Measurements from ENCODE around the gene ACSS1.

ACSS1 gene

DNA sequence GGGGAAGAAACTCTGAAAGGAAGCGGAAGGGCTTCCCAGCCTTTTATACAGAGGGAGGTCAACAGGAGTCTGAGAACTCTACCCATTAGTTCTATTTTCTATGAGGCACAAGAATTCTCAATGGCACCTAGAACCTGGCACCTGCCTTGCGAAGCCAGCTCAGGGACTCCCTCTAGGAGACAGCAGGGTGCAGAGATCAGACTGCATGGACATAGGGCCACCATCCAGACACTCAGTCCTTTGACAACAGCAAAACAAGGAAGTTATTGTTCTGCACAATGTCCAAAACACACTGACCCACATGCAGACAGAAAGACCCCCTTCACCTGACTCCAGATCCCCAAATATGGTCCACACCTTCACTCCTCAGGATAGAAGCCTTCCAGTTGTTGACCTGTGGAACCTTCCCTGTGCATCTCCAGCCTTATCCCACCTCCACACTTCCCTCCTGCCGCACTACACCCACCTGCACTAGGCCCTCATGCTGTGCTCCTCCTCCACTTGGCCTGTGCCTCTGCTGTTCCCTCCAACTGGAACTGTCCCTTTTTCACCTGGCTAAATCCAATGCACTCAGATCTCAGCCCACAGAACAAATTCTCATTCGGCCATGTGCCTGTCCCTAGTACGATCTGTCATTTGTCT lies 27.8 kb downstream of the ACSS1 start:
- no peak for DNase-seq

DNA sequence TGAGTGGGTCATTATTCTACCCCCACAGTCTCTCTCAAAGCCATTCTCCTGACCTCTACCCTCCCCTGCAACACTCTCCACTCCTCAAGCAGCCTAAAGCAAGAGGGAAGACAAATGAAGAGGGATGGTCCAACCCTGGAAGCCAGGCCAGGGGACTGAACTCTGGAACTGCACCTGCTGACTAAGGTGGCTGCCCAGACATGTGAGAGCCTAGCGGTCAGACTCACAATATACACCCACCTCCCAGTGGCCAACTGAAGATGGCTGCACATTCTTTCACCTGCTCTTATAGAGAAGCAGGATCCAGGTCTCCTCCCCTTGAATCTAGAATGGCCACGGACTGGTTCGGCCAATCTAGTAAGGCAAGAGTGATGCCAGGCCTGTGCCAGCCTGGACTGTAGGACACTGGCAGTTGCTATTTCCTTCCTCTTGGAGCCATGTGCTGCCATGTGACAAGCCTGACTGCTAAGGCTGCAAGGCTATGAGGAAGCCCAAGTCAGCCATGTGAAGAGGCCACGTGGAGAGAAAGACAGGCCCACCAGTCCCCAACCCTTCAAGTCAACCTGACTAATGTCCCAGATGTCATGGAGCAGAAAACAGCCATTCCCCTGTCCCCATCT lies 31.8 kb downstream of the ACSS1 start:
- no peak for DNase-seq

DNA sequence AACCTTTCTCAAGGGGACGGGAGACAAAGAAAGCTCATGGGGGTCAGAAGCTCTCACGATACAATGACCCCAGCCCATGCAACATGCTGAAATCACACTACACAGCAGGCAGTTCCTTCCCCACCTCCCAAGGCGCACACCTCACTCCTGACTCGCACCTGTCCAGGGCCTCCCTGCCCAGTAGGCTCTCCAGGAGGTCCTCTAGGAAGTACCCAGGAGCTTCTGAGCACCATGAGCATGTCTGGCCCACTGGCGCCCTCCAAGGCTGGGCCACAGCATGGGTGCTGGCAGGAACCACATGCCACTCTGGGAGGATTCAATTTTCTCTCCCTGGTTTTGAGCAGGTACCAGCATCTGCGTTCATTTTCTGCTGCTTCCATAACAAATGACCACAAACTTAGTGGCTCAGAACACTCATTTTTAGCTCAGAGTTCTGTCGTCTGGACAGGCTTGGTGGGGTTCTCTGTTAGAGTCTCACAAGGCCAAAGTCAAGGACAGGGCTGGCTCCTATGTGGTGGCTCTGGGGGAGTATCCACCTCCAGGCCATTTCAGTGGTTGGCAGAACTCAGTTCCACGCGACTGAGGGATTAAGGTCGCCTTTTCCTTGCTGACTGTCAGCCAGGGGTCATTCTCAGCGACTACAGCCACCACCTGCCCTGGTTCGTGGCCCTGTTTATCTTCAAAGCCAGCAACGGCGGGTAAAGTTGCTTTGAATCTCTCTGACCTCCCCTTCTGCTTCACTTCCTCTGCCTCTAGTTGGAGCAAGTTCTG lies 32.7 kb downstream of the ACSS1 start:
- no peak for DNase-seq

DNA sequence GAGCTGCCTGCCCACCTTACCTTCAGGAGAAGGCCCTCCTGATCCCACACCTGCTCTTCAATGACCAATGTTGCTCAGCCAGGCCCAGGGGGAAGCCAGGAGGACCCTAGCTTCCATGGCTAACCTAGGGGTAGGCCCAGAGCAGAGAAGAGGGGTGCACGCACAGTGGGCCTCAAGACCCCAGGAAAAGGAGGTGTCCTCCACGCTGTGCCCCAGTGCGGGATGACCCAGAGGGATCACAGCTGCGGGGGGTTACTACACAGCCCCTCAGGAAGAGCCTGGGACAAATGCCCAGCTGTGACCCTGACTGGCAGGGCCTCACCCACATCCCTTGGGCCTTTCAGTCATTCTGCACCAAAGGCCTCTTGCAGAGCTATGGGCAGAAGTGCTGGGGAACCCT lies 33.8 kb downstream of the ACSS1 start:
- DNase-seq, result no peak

DNA sequence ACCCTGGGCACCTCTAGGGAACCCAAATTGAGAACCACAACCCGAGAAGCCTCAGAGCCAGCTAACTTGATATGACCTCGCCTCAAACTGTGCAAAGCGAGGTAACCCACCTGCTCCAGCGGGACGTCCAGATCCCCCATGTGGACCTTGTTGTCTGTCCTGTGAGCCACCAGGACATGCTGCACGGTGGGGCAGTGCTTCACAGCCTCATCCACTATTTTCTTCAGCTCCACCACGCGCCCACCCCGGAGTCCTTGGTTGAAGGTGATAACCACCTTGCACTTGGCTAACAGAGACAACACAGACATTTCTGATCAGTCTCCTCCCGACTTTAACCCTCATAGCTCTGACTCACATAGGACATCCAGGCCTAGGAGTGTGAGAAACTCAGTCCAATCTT lies 34.6 kb downstream of the ACSS1 start:
- no peak for DNase-seq

DNA sequence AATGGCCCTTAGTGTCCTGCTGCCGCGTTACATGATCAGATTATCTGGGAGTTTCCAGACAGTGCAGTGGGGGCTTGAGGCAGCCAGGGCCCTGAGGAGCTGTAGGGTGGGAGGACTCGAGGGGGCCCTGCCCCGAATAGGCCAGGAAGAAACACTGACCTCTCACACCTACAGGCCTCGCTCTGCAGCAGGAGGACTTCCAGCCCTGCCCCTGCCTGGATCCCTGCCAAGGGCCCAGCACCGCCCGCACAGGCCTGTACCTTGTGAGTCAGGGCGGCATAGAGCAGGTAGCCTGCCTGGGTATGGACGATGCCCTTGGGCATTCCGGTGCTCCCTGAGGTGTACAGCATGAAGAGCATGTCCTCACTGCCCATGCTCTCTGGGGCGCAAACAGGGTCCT lies 35.3 kb downstream of the ACSS1 start:
- DNase-seq, result no peak

DNA sequence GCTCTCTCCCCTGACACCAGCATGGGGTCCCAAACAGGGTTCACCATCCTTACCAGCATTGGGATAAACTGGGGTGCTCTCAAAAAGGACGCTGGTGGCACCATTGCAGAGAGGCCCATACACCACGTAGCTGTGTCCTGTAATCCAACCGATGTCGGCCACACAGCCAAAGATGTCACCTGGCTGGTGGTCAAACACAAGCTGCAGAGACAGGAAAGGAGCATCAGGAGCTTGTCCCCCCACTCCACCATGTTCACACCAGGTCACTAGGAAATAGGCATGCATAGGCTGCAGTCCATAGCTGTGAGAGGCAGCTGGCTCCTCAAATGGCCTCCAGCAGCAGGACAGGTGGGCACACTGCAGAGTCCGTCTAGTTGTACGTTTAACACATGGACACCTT lies 36.6 kb downstream of the ACSS1 start:
- no peak for DNase-seq

DNA sequence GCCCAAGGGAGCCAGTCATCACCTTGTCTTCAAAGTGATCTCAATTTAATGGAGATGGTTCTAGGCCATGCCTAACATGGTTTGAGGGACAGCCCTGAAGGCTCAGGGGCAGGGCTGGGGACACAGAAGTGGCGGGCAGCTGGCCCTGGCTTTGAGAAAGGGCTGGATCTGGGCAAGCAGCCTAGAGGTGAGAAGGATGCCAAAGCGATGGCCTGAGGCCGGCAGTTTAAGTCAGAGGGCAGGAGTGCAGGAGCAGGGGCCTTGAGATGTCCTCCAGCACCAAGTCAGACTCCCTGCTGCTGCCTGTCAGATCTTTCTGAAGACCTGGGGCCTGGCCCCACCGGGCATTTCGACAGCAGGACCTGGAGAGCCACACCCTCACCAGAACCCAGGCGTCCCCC lies 37.0 kb downstream of the ACSS1 start:
- DNase-seq, result no peak

DNA sequence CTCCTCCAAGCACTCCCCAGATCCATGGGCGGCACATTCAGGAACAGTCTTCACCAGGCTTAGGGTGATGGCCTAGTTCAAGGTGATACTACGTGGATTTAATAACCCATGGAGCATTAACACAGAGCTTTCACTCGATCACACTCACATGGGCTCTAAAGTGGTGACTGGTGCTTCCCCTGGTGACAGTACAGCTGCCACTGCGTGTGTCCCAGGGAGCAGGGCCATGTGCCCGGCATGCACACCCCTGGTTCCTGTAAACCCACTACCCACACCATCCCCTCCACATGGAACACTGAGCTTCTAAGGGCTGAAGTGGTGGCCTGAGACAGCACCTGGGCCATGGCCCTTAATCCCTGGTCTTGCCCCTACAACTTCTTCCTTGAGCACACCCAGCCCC lies 37.6 kb downstream of the ACSS1 start:
- DNase-seq, result no peak

DNA sequence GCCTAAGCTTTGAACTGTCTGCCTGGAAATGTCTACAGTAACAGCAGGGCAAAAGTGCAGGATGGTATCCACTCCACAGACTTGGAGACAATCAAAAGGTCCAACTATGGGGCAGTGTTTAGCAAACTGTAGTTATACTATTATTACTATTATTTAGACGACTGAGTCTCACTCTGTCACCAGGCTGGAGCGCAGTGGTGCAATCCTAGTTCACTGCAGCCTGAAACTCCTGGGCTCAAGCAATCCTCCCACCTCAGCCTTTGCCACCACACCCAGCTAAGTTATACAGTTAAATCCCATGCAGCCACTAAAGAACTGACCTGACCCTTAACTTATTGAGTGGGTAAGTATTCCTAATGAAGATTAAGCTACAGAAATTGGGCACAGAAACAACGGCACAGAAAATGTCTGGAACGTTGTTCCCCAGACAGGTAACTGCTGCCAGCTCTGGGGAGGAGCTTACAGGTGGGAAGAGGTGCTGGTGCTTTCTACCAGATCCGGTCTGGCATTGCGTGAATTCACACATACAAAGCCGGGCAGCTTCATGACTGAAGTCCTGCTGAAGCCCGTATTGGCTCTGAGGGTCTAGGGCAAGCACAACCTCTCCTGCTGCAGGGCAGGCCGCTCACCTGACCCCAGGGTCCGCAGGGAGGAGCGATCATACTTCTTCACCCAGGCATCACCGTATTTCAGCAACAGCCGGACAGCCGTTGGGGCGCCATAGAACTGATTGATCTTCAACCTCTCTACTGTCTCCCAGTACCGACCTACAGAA lies 38.4 kb downstream of the ACSS1 start:
- DNase-seq, result no peak

DNA sequence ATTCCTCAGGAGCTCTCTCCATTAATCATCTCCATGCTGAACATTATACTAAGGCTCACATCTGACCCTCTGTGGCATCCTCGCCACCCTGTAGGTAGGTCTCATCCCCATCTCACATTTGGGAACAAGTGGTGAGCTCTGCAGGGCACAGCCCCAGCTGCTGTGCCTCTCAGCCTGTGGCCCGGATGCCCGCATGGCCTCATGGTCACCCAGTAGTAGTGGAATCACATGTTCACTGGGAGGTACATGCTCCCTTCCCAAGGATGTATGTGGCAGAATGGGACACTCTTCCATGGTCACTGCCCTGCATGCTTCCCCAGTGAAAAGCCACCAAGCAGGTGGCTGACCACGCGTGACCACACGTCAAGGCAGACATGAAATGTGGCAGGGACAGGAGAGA lies 39.1 kb downstream of the ACSS1 start:
- no peak for DNase-seq

DNA sequence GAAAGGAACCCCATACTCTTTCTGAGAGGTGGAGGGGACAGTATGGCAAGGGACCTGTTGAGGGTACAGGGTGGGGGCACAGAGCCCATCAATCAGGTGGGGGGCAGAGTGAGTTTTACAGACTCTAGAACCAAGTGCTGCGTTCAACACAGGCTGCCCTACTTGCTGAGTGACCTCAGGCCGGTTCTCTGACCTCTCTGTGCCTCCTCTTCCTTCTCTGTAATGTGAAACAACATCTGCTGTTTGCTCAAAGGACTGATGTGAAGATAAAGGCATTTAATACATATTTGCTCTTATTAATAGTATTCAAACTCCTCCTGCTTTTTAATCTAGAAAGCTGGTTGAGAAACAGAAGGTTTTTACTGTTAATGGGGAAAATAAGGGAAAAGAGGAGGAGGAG lies 39.5 kb downstream of the ACSS1 start:
- no peak for DNase-seq

DNA sequence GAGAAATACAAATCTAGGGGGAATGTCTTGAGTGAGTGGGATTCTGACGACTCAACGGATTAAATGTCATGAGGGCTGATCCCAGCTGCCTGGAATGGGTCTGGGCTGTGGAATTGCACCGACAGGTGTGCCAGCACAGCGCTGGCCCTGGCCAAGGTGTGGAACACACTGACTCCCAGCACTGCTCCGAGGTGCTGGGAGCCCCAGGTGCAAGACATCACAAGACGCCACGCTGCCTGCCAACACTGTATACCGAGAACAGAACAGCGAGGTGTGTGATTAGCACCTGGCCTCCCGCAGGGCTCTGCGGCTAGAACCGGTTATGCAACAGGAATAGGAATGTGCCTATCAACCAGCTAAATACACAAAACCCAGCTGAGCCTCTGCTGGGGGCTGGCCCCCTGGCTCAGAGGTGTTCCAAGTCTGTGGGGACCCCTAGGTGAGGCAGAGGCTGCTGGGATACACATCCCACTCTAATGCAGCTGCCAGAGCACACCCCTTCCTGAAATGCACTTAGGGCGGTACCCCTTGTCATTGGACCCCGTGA lies 40.6 kb downstream of the ACSS1 start:
- DNase-seq, result peak; percentile 94

DNA sequence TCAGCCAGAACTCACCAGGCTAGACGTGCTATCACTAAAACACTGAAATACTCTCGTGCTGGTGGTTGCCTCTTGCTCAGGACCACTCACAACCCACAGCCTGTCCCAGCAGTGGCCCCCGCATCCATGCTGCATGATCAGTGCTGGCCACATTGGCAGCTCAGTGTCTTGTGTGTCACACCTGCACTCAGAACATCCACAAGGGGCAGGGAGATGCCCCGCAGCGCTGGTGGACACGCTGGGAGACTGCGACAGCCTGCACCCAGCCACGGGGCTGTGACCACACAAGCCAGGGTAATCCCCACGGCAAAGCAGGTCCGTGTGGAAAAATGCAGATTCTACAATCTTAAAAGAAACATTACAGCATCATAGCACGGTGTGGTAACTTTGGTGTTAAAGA lies 41.5 kb downstream of the ACSS1 start:
- no peak for DNase-seq

DNA sequence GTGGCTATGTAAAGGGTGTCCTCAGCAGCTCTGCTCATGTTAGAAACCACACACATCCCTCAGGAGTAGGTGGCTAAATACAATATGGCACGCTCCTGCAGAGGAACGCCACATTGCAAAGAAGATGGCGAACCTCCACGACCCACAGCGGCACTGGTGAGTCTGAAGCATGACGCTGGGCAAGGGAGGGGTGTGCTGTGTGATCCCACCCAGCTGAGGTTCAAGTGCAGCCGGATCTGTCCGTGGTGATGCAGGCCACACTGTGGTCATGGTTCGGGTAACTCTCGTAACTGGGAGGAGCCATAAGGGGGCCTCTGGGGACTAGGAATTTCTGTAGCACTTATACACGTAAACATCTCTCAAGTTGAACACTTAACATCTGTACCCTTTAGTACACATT lies 42.0 kb downstream of the ACSS1 start:
- no peak for DNase-seq

DNA sequence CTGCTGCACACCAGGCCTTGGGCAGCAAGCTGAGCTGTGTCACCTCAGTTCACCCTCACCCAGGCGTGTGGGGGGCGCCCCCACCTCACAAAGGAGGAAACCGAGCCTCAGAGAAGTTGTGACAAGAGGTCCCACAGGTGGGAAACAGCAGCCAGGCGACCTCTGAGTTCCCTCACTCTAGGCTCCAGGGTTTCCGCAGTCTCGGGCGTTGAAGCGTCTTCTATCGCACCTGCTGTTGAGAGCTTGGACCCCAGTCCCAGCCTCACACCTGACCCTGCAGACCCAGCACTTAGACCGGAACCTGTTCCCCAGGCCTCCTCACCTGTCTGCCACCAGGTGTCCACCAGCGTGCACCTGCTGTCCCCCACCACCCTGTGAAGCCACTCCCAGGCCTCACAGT lies 43.1 kb downstream of the ACSS1 start:
- no peak for DNase-seq

DNA sequence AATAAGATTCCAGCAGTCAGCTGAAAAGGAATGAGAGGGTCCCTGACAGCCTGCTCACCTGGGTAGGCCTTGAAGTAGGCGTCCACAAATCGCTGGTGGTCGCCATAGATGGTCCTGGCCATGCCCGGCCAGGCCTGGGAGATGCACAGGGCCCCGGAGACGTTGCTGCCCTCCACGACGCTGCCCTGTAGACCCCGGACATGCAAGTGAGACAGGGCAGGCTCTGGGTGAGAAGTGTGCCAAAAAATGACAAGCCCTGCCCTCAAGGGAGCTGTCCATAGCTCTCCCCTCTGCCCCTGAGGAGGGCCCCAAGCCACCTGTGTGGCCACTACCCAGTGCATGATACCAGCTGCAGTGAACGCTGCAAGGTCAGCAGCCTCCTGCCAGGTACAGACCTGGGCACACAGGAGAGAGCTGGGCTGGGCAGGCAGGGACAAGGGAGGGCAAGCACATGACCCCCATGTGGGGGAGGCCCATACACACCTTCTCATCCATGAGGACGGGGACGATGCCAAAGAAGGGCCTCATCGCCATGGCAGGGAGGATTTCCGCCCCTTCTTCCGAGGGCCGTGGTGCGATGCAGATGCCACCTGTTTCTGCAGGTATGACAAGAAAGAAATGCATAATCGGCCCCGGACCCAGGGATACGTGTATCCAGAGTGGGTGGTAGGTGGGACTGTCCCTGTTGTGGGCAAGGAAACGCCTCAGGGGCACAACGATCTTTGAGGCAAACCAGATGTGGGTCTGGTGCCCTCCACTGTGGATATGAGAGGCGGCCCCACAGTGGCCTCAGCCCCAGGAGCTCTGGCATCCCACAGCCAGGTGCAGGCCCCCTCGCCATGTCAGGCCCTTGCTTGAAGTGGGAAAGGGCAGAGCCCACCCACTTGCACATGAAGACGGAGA lies 44.2 kb downstream of the ACSS1 start:
- no peak for DNase-seq

DNA sequence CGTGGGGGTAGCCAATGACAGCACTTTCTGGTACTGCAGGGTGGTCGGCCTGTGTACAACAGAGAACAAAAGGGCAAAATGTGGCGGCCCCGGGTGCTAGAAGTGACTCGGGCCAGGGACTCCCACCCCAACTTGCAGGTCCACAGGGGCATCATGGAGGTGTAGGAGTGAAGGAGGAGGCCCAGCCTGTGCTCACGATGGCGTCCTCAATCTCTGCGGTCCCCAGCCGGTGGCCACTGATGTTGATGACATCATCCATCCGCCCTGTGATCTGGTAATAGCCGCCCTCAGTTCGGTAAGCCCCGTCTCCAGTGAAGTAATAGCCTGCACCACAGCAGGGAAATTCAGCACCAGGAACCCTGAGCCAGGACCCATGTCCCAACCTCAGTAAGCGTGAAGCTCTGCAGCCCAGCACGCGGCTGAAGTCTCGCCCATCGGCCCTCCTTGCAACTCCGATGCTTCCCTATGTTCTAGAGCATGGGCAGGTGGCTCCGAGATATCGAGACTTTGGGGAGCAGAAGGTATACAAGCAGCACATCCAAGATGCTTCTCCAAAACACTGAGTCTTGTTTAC lies 45.2 kb downstream of the ACSS1 start:
- DNase-seq, result no peak

DNA sequence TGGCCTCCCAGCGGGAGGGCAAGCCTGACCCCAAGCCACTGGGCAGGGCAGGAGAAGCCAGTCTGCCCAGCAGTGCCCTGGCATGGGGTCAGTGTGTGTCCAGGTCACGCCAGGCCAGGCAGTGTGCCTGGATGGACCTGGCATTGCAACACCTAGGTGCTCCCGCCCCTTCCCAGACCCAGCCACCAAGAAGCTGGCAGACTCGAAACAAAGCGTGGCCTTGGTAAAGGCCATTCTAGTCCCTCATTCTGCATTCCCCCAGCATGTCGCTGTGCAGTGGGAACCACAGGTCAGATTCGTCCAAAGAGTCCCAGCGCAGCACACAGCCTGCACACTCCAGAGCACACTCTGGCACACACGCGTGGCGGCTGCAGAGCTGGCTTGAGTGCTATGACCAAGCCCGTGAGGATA lies 46.1 kb downstream of the ACSS1 start:
- no peak for DNase-seq

DNA sequence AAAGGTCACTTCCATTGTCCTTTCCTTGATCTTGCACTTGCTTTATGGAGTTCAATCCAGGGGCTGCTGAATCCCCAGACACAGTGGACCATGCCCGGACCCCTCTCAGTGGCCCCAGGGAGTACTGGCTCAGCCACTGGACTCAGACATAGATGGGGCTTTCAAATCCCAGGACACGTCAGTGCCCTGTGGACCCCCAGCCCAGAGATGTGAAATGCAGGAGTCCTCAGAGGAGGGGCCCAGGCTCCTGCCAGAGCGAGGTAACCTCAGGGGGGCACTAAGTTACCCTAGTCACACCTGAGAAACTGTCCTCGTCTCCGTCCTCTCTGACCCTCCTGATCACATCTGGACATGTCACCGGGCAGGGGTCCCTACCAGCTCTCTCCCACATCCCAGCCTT lies 46.7 kb downstream of the ACSS1 start:
- no peak for DNase-seq

DNA sequence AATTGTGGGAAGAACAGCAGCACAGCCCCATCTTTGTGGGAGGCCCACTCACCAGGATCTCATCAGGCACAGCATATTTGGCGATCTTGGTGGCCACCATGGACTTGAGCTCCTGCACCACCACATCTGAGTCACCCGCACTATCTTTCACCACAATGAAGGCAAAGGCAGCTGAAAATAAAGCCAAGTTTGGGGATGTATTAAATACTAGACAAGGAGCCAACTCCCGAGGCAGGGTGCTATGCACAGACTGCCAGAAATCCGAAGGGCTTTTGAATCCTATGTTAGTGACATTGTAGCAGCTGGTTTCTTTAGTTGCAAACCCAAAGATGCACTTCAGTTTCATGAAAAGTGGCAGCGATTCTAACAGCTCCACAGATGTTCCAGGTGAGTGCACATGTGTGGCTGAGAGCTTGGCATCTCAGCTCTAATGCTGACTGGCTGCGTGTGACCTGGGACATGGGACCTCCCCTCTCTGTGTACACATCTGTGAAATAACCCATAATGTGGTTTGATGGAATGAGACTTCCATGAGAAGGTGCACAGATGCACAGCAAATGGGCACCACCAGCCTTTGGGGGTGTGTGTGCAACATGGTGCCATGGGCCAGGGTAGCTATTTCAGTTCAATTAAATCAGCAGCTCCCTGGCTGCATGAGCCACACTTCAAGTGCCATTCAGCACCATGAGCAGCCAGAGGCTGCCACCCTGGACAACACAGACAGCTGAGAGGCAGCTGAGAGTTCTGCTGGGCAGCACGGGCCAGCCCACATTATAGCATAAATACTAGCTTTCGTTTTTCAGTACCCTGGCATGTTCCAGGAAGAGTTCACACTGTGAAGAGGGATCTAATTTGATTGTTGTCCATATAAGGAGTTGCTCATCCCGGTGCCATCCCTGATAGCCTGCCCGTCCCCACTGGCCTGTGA lies 48.5 kb downstream of the ACSS1 start:
- no peak for DNase-seq

Measured in NCI-H526 treated with DMSO at 0.1 percent for 48 hours (cell line).